GM23338 (cell line): Measurements from ENCODE around the gene C1QTNF5.

ENCODE experiments used
- EZH2 ChIP-seq: fragments of 200-600 bp; sonication (generic); IDR thresholded peaks from one replicate; pipeline ENCODE4 v1.8.0; 2017; ENCODE audit warnings: antibody characterized with exemption, mild to moderate bottlenecking, low read depth; ENCODE audit not compliant: unreplicated experiment
- EZH2phosphoT487 ChIP-seq: fragments of 200-600 bp; sonication (generic); IDR thresholded peaks from one replicate; pipeline ENCODE4 v1.8.1; 2018; ENCODE audit warnings: antibody characterized with exemption; ENCODE audit not compliant: unreplicated experiment
- POLR2AphosphoS5 ChIP-seq: IDR thresholded peaks from 2 replicates; pipeline ENCODE4 v1.6.1; 2016; ENCODE audit warnings: antibody characterized with exemption, low read depth
- TF ChIP-seq, protein P1 (sequence below): IDR thresholded peaks from one replicate; pipeline ENCODE4 v1.6.1; 2018; ENCODE audit warnings: antibody characterized with exemption; ENCODE audit not compliant: unreplicated experiment
- TF ChIP-seq, protein P2 (sequence below), 2 experiments: fragments of 200-600 bp in 1 of 2; sonication (generic) in 1 of 2; conservative IDR thresholded peaks; 2 replicates each; pipeline versions ENCODE4 v1.5.1 to v1.6.1; 2016 to 2017; ENCODE audit warnings: antibody characterized with exemption in 2 of 2, low read depth in 2 of 2, mild to moderate bottlenecking in 2 of 2, moderate library complexity in 1 of 2

DNA sequence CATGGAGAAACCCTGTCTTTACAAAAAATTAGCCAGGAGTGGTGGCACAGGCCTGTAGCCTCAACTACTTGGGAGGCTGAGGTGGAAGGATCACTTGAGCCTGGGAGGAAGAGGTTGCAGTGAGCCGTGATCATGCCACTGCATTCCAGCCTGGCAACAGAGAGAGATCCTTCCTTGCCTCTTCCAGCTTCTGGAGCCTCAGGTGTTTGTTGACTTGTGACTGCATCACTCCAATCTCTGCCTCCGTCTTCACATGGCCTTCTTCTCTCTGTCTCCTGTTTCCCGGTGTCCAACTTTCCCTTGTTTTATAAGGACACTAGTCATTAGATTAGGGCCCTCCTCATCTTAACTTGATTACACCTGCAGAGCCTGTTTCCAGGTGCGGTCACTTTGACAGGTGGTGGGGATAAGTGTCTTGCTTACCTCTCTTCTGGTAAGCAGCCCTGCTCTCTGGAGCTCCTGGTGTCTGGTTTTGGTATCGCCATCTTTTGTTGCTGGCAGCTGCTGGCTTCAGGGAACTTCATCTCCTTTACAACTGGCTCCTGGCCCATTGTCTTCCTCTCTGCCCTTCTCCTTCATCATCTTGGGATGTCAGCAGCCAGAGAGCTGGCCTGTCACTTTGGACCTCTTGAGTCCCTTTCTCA, 49.0 kb upstream of the C1QTNF5 start:
- TF ChIP-seq, protein P1, sequence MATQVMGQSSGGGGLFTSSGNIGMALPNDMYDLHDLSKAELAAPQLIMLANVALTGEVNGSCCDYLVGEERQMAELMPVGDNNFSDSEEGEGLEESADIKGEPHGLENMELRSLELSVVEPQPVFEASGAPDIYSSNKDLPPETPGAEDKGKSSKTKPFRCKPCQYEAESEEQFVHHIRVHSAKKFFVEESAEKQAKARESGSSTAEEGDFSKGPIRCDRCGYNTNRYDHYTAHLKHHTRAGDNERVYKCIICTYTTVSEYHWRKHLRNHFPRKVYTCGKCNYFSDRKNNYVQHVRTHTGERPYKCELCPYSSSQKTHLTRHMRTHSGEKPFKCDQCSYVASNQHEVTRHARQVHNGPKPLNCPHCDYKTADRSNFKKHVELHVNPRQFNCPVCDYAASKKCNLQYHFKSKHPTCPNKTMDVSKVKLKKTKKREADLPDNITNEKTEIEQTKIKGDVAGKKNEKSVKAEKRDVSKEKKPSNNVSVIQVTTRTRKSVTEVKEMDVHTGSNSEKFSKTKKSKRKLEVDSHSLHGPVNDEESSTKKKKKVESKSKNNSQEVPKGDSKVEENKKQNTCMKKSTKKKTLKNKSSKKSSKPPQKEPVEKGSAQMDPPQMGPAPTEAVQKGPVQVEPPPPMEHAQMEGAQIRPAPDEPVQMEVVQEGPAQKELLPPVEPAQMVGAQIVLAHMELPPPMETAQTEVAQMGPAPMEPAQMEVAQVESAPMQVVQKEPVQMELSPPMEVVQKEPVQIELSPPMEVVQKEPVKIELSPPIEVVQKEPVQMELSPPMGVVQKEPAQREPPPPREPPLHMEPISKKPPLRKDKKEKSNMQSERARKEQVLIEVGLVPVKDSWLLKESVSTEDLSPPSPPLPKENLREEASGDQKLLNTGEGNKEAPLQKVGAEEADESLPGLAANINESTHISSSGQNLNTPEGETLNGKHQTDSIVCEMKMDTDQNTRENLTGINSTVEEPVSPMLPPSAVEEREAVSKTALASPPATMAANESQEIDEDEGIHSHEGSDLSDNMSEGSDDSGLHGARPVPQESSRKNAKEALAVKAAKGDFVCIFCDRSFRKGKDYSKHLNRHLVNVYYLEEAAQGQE, result no peak
- TF ChIP-seq, protein P2, sequence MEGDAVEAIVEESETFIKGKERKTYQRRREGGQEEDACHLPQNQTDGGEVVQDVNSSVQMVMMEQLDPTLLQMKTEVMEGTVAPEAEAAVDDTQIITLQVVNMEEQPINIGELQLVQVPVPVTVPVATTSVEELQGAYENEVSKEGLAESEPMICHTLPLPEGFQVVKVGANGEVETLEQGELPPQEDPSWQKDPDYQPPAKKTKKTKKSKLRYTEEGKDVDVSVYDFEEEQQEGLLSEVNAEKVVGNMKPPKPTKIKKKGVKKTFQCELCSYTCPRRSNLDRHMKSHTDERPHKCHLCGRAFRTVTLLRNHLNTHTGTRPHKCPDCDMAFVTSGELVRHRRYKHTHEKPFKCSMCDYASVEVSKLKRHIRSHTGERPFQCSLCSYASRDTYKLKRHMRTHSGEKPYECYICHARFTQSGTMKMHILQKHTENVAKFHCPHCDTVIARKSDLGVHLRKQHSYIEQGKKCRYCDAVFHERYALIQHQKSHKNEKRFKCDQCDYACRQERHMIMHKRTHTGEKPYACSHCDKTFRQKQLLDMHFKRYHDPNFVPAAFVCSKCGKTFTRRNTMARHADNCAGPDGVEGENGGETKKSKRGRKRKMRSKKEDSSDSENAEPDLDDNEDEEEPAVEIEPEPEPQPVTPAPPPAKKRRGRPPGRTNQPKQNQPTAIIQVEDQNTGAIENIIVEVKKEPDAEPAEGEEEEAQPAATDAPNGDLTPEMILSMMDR (conservative IDR thresholded peaks at IDR 0.05; ENCODE audit: low read depth in 2 of 2), result peak; percentile 61 to 63
- TF ChIP-seq EZH2phosphoT487 (no peak), EZH2 (no peak), POLR2AphosphoS5 (no peak)
